ENCODE results near the gene ARHGEF4.

ARHGEF4 gene

GRCh38 chr2:130834931-130835765, 1.6 kb upstream of the ARHGEF4 start:
- no peak for DNase-seq (ENCODE audit: low read depth in 2 of 2)

- DNase-seq (ENCODE audit: low read depth in 2 of 2), result no peak
Measured at GRCh38 chr2:130835766-130836015, 1.0 kb upstream of the ARHGEF4 start.

GRCh38 chr2:130837175-130837810, 579 bp downstream of the ARHGEF4 start:
- DNase-seq (ENCODE audit: low read depth in 2 of 2), result no peak

GRCh38 chr2:130837811-130838565, 1.3 kb downstream of the ARHGEF4 start:
- no peak for DNase-seq (ENCODE audit: low read depth in 2 of 2)

DNA sequence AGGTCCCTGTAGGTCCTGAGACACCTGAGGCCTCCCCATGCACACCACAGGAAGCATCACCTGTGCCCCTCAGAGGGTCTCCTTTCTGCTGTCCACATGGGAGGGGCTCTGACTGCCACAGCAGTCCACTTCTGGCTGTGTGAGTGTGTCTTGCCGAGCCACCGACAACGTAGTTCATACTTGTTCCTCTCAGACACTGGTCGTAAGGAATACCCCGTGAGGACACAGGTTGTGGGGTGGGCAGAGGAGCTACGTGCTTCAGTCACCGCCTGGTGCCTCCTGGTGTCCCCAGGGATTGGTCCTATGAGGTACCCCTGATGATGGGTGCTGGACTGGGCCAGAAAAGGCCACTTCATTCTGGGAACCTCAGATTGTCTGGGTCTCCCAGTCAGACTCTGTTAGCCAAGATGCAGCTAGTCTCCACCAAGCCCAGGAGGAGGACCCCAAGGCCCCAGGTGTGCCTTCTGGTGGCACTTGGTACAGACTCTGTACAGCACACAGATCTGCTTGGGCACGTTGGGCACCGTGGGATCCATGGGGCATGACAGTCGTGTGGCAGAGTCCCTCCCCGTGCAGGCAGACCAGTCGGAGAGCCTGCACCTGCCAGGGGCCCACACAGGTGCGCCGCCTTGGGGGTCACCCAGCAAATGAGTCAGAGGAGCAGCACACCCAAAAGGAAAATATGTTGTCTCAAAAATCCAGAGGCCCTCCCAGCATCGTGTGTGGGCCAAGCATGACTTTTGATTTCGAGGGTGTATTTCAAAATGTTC, 2.5 kb downstream of the ARHGEF4 start:
- DNase-seq (ENCODE audit: low read depth in 2 of 2), result no peak

DNA sequence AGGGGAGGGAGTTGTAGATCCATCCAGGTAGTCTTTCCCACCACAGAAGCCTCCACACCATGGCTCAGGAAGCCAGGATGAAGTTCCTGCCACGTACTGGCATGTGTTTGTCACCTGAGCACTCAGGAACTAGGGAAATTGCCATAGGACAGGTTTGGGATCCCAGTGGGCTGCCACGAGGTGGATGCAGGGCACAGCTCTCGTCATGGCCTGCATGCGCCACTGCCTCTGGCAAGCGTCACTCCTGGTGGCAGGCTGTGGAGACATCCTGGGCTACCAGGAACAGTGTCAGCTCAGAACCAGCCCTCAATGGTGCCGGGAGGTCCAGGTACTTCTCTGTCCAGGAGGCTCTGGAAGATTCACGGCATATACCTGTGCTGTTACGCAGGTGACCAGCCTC, 3.8 kb downstream of the ARHGEF4 start:
- DNase-seq (ENCODE audit: low read depth in 2 of 2), result no peak

- DNase-seq (ENCODE audit: low read depth in 2 of 2), result no peak
Measured at GRCh38 chr2:130841741-130842365, 5.1 kb downstream of the ARHGEF4 start.

- no peak for DNase-seq (ENCODE audit: low read depth in 2 of 2)
Measured at GRCh38 chr2:130842770-130843169, 6.1 kb downstream of the ARHGEF4 start.

GRCh38 chr2:130843321-130843985, 6.7 kb downstream of the ARHGEF4 start:
- DNase-seq (ENCODE audit: low read depth in 2 of 2), result no peak

GRCh38 chr2:130844161-130844560, 7.4 kb downstream of the ARHGEF4 start:
- no peak for DNase-seq (ENCODE audit: low read depth in 2 of 2)

- DNase-seq (ENCODE audit: low read depth in 2 of 2), result no peak
Measured at GRCh38 chr2:130845505-130846085, 8.9 kb downstream of the ARHGEF4 start.

DNA sequence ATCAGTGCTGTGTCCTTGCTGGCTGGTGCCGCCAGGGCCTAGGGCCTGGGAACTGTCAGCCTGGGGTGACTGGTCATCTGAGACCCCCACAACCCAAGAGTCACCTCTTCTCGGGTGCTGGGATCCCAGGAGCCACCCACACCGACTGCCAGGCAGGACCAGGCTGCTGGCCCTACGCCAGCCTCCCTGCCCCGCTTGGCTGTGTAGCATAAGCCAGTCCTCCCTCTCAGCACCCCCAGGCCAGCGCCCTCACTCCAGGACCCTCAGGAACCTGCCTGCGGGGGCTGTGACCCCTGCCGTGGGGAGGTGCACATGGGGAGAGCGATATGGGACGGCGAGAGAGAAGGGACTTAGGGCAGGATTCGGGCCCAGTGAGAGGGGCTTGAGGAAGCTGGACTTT, 9.5 kb downstream of the ARHGEF4 start:
- DNase-seq (ENCODE audit: low read depth in 2 of 2), result no peak

DNA sequence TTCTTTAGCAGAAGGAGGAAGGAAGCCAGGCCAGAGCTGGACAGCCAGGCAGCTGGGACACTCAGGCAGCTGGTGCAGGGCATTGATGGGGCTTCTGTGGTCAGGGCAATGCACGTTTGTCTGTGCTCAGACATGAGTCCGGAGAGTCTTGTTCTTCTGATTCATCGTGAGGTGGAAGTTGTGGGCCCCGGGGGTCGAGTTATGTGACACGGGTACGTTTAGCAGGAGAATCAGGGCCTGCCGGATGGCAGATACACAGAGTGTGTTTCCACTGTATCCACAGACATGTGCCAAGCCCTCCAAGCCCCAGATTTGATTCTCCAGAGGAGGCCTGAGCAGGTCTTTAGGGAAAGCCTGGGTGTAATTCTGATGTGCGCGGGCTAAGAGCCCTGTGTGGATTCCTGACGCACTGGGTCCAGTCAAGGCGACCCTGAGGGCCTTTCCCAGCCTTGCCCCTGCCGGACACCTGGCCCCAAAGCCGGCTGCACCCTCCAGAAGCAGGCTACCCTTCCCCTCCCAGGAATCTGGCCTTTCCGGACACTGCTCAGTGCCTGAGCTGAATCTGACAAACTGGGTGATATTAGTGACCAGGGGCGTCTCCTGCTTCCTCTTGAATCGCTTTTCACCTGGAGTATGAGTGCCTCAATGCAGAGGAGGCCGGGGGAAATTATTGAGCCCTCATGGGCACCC, 10.1 kb downstream of the ARHGEF4 start:
- no peak for DNase-seq (ENCODE audit: low read depth in 2 of 2)

DNA sequence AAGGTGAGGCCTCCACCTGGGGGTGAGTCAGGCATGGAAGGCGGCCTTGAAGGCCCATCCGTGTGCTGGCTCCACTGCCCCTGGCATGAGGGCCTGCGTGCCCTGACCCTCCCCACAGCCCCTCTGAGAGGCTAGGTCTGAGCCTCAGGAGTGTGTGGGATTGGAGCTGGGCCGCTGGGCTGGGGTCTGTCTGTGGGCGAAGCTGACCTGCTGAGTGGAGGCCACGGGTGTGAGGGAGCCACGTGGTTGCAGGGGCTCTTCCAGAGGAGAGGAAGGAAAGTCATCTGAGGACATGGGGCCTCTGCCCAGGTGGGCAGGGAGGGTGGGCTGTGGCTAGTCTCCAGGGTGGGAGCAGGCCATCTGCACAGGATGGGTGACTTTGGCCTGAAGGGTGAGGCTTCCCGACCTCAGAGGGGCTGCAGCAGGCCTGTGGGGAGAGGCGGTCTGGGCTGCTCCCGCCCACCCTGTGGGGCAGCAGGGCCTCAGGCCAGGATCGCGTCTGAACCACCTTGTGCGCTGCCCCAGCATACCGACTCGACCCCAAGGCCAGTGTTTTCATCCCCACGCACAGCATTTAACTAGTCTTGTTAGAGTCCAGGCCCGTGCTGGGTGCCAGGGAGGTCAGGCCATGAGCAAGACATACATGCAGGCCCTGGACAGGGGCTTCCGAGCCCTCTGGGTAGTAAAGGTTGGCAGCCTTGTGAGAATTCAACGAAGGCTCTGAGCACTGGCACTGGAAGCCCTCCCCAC, 11.2 kb downstream of the ARHGEF4 start:
- no peak for DNase-seq (ENCODE audit: low read depth in 2 of 2)

GRCh38 chr2:130848526-130849210, 12.0 kb downstream of the ARHGEF4 start:
- DNase-seq (ENCODE audit: low read depth in 2 of 2), result no peak

GRCh38 chr2:130849896-130850787, 13.4 kb downstream of the ARHGEF4 start:
- no peak for DNase-seq (ENCODE audit: low read depth in 2 of 2)

- no peak for DNase-seq (ENCODE audit: low read depth in 2 of 2)
Measured at GRCh38 chr2:130850788-130851623, 14.3 kb downstream of the ARHGEF4 start.
